ENCODE data around the gene RBM41. TPM values are rescaled to one million over a fixed set of nuclear protein-coding genes. Genes with fewer than 3 reads are reported as not detected.

RBM41 gene
- total RNA-seq (2022; extraction: Qiagen RNA extraction), result 7.9 to 11.2 TPM (median 10.1 TPM) in 5 replicates

DNA sequence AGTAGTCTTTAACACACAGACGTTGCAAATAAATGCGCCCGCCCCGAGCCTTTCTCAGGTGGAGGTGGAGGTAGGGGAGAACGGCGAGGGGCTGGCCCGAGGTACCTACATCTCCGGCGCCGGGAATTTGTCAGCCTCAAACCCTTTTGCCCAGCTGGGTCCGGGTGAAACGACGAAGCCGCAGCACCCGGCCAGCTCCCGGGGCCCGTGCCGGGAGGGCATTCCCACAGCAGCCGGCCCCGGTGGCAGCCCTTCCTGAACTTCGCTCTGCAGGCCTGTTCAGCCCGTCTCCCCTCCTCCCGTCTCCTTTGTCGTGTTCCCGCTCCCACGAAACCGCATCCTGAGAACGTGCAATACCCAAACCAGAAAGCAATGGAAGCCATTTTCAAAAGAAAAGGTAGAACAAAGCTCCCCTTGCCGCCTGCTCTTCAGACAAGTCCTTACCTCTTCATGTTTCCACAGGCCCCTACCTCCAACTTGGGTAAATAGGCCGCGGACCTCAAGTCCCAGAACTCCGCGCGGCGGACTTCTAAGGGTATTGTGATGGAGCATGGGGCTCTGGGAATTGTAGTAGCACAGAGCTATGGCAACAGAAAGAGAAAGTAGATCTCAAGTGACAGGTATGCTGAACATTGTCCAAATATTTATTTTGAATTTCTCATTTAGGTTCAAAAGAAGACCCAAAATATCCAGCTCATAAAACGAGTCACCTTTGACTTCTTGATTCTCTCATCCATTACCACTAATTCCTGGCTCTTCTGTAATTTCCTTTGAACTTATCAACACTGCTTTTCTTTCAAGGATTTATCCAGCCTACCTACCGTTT, at the start of gene RBM41:
Gene RBM41, minus strand, starts transcription at position 501 of the 826 bp plus-strand sequence. Its CDS starts 49 bp downstream, at position 452.

Other genes starting within 250 kb of the RBM41 start
- gene RIPPLY1, start 215.5 kb downstream of the RBM41 start, total RNA-seq (2022; extraction: Qiagen RNA extraction), result not detected in 5 replicates
- 5.9 to 8.7 TPM (median 7.6 TPM) in 5 replicates for gene CLDN2, start 198.4 kb downstream of the RBM41 start, total RNA-seq (2022; extraction: Qiagen RNA extraction)
- 29.7 to 42.8 TPM (median 31.0 TPM) in 5 replicates for gene MORC4, start 118.6 kb downstream of the RBM41 start, total RNA-seq (2022; extraction: Qiagen RNA extraction)
- gene NUP62CL, start 87.6 kb upstream of the RBM41 start, total RNA-seq (2022; extraction: Qiagen RNA extraction), result 13.7 to 16.8 TPM (median 15.9 TPM) in 5 replicates
- gene DNAAF6, start 87.8 kb upstream of the RBM41 start, total RNA-seq (2022; extraction: Qiagen RNA extraction), result not detected in 5 replicates

All from A549 treated with Mapracorat at 1 μM for 4 hours (cell line).